ENCODE results near the gene FMN1. TPM values are rescaled to one million over a fixed set of nuclear protein-coding genes. Genes with fewer than 3 reads are reported as not detected.
A peak's percentile ranks its signal among the peaks of the same experiment; 100 is the strongest.

The FMN1 gene
- total RNA-seq, 4 donors from 2014 or later, result 4.3 to 10.1 (median 8.8) TPM

GRCh38 chr15:32867313-32867626, 327.2 kb downstream of the FMN1 start:
- no peaks in the 10 kb centered on the region for H3K9me3 ChIP-seq
- DNase-seq, result no peak
- H3K27me3 ChIP-seq, result no peaks in the 10 kb centered on the region
- intact Hi-C loops (cut with DNase I), result no loop called here
- no peak overlapping the region for H3K4me3 ChIP-seq
- TF ChIP-seq POLR2A (IDR thresholded peaks at IDR 0.05), result no peak
- no peak for TF ChIP-seq CTCF (IDR thresholded peaks at IDR 0.05)
- no peaks in the 10 kb centered on the region for H3K36me3 ChIP-seq
- H3K27ac ChIP-seq, result peak overlapping the region in 3 of 4 donors; percentile 43 to 81 (median 47)
- peaks cover 0 to 22% (median 8%) of the 10 kb centered on the region in 3 donors for H3K4me1 ChIP-seq
- WGBS, 2 donors, result 66 to 85% methylated on average over 9 of the region's 9 CpGs

DNA sequence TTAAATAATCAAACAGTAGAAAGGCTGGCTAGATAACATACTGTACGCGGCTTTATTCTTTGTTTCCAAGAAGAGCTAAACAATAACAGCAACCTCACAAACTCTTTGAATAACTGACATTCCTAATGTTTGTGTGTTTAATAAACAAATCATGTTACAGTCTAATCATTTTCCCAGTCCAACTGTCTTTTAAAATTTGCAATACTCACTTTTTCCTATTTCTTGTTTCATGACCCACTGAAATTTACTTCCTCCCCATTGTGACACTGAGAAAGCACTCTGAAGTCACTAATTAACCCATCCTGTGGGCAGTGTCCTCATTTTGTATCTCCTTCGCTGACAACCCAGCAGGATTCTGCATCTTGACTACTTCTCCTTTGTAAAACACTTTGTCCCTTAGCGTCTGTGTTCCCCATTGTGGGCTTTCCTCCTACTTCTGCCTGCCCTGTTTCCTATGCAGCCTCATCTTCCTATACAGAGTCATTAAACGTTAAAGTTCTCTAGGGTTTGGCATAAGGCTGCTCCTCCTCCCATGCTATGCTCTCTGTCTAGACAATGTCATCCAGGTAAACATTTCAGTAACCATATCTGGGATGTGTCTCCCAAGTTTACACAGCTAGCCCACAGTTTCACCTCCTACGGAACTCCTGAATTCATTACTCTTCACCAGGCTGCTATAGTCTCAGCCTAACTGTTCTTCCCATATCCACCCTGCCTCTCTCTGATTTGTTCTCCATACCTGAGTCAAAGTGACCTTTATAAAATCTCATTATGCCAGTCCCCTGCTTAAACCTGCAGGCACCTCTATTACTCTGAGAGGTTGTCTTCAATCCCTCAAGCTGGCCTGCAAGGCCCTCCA, 327.8 kb downstream of the FMN1 start:
- Histone ChIP-seq H3K36me3 (no peaks in the 10 kb centered on the region), H3K9me3 (no peaks in the 10 kb centered on the region), H3K27me3 (no peaks in the 10 kb centered on the region), H3K4me3 (no peak overlapping the region), H3K4me1 (peaks cover 0 to 22% (median 11%) of the 10 kb centered on the region in 3 donors), H3K27ac (peak overlapping the region in 3 of 4 donors; percentile 43 to 81 (median 47))
- 58 to 77% methylated on average over 6 of the region's 6 CpGs for WGBS, 2 donors
- intact Hi-C loops (cut with DNase I), result no loop called here
- DNase-seq, result no peak
- TF ChIP-seq POLR2A (IDR thresholded peaks at IDR 0.05), result no peak
- TF ChIP-seq CTCF (IDR thresholded peaks at IDR 0.05), result no peak

DNA sequence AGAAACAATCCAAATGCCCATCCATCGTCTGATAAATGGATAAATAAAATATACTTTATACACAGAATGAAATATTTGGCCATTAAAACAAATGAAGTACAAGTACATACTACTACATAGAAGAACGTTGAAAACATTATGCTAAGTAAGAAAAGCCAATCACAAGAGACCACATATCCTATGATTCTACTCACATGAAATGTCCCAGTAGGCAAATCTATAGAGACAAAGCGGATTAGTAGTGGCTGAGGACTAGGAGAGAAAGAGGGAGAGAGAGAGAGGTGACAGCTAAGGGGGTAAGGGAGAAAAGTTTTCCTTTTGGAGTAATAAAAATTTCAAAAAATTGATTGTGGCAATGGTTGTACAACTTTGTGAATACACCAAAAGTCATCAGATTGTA, 329.7 kb downstream of the FMN1 start:
- DNase-seq, result no peak
- intact Hi-C loops (cut with DNase I), result no loop called here
- no peaks in the 10 kb centered on the region for H3K9me3 ChIP-seq
- TF ChIP-seq POLR2A (IDR thresholded peaks at IDR 0.05) (no peak), CTCF (IDR thresholded peaks at IDR 0.05) (no peak)
- H3K27ac ChIP-seq, result no peak overlapping the region
- WGBS, 2 donors, result 77 to 86% methylated on average over 3 of the region's 3 CpGs
- H3K4me3 ChIP-seq, result no peak overlapping the region
- no peaks in the 10 kb centered on the region for H3K36me3 ChIP-seq
- peaks cover 0 to 26% (median 11%) of the 10 kb centered on the region in 3 donors for H3K4me1 ChIP-seq
- H3K27me3 ChIP-seq, result no peaks in the 10 kb centered on the region

DNA sequence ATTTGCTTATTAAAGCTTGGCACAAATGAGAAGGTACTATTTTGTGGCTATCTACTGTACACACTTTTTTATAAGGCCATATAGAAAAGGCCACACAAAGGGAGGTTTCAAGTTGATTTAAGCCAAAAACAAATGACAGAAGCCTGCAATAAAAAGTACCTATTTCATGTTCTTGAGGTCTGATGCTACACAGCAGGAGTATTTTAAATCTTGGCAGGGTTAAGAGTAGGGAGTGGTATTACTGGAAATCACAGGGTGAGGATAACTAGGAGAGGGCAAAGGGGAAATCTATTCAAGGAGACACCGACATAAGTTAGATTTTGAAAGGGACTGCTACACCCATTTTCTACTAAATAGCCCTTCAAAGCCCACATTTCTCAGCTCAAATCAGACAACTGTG, 330.5 kb downstream of the FMN1 start:
- DNase-seq, result no peak
- peaks cover 0 to 26% (median 11%) of the 10 kb centered on the region in 3 donors for H3K4me1 ChIP-seq
- WGBS, 2 donors, result 63 to 69% methylated on average over 1 of the region's 1 CpG
- no peak overlapping the region for H3K27ac ChIP-seq
- H3K4me3 ChIP-seq, result no peak overlapping the region
- TF ChIP-seq POLR2A (IDR thresholded peaks at IDR 0.05) (no peak), CTCF (IDR thresholded peaks at IDR 0.05) (no peak)
- intact Hi-C loops (cut with DNase I), result no loop called here
- no peaks in the 10 kb centered on the region for H3K36me3 ChIP-seq
- H3K9me3 ChIP-seq, result no peaks in the 10 kb centered on the region
- no peaks in the 10 kb centered on the region for H3K27me3 ChIP-seq

DNA sequence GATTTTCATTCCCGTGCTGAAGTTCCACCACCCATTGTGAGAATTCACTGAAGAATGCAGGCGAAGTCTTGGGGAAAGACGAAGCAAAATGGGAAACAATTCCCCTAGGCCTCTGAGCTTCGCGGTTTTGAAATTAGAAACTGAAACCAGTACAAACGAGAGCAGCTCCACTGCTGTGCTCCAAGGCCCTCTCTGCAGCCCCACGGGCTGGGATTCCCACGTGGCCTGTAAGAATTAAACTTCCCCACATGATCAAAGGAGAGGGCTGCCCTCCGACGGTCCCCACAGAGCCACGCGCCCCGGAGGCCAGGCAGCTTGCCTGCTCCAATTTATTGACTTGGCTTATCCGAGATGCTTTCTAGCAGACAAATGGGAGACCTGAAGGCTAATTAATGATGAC, 332.8 kb downstream of the FMN1 start:
- Histone ChIP-seq H3K4me1 (peaks cover 0 to 21% (median 6%) of the 10 kb centered on the region in 3 donors), H3K36me3 (no peaks in the 10 kb centered on the region), H3K4me3 (peak overlapping the region in 3 of 4 donors; percentile 18 to 46 (median 26)), H3K27ac (peak overlapping the region; percentile 19 to 72 (median 60)), H3K27me3 (no peaks in the 10 kb centered on the region), H3K9me3 (no peaks in the 10 kb centered on the region)
- intact Hi-C loops (cut with DNase I), result no loop called here
- 53 to 75% methylated on average over 6 to 8 of the region's 14 CpGs for WGBS, 2 donors
- TF ChIP-seq CTCF (IDR thresholded peaks at IDR 0.05), result no peak
- TF ChIP-seq POLR2A (IDR thresholded peaks at IDR 0.05), result no peak
- DNase-seq, result no peak

Measured in esophagus squamous epithelium (tissue), 5 donors.